Hematopoietic multipotent progenitor cell treated with erythropoietin and hydrocortisone succinate and interleukin-3 and kit ligand, for 8 days (in vitro differentiated cells): ENCODE measurements around the gene KCNA5.

ENCODE experiments used
- DNase-seq: peaks from one replicate; pipeline ENCODE4 v3.0.0-alpha.2; 2015

Gene KCNA5

DNA sequence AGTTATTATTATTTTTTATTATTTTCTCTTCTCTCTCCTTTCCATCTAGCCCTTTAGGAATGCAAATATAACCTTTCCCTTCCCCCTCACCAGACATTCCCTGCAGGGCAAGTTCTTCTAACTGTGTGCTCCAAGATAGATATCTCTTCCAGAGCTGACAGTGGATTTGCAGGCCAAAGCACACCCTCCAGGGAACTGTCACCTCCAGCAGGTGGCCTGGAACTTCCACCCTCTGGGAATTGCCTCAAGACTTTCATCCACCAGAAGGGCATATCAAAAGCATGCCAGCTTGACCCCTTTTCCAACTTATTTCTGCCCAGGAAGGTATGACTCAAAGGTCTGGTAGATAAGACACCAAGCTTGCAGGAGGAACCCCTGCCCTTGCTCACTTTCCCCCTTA is 13.6 kb upstream of the KCNA5 start:
- no peak for DNase-seq

DNA sequence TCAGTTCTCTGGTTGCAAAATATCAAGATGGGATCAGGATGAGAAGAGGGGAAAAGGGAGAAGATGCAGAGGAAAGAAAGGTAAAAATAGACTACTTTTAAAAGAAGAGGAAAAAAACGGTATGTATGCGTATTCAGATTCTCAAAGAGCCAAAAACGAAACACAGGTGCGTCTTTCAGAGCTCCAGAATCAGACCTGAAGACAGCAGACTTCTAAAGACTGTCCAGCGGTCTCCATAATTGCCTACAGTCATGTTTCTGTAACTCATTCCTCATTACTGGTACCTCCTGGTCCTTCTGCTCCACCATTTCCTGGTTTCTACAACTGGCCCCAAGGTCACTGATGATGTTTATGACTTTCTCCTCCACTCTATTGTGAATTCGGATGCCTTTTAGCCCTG is 12.4 kb upstream of the KCNA5 start:
- DNase-seq = no peak

DNA sequence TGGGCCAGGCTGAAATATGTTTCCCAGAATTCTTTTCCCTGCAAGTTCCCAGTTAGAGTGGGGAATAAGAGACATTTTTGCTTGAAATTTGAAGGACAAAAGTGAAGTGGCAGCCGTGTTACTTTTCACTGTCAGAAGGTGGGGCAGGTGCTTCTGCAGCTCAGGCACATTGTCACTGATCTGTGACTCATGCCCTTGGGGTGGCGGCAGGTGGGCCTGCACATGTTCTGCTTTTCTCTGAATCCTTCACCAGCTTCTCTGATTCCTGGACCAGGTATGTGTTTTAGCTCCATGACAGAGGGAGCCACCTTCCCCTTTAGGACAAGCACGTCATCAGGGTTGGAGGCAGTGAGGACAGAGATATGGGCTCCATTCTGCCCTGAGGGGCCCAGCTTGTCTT is 11.7 kb upstream of the KCNA5 start:
- no peak for DNase-seq

DNA sequence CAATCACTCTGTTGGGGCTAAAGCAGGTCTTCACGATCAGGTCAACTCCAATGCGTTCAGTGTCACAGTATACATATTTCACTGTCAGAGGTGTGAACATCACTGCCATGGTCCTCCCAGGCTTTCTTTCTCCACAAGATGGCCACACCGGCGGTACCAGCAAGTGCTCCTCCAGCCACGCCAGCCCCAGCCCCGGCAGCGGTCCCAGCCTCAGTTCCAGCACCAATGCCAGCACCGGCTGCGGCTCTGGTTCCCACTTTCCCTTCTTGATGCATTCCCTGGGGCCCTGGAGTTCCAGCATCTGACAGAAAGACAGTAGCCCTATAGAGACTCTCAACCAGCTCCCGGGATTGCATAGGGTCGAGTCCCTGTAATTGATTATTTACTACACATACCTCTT is 10.9 kb upstream of the KCNA5 start:
- DNase-seq = no peak

DNA sequence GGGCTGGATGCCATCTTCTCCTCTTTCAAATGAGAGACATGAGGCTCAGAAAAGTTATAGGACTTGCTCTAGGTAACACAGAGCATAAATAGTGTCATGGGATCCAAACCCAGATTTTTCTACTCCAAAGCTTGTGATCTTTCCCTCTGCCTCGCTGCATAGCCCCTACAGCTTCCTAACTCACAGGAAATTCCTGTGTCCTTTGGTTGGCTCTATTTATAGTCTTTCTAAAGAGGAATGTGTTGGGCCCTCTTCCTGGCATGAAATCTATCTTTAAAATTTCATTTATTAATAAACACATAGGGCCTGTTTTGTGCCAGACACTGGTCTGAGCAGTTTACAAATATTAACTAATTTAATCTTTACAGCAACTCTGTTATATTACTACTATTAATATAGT is 9.8 kb upstream of the KCNA5 start:
- DNase-seq = no peak

DNA sequence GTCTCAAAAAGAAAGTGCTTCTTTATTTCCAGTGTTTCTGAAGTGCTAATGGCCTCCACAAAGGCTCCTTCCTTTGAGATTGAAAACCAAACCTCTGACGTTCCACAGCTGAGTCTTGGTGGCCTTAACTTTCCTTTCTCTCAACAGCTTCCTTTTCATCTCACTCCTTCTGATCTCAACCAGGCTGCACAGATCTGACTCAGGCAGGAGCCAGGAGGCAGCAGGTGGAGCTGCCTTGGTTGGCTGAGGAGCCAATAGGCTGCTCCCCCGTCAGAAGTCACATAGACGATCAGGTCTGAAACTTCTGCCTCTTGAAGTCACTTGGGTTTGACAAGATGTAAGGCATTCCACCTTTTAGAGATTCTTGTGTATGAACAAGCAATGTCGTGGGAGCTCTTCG is 9.1 kb upstream of the KCNA5 start:
- no peak for DNase-seq

DNA sequence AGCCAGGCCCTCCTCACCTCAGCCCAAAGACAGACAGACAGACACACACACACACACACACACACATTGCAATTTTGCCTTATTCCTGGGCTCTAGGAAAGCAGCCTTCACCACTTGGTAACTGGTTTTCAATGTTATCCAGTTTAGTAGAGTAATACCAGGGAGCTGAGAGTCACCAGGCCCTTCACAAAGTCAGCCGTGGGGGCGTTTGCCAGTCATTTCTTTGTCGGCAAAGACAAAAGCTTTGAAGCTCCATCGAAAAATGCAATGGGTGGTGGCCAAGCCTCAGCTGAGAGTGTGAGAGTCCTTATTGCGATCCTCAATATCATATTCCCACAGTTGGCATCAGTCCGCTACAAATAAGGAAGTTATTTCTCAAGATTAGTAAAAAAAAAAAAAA is 8.1 kb upstream of the KCNA5 start:
- no peak for DNase-seq

DNA sequence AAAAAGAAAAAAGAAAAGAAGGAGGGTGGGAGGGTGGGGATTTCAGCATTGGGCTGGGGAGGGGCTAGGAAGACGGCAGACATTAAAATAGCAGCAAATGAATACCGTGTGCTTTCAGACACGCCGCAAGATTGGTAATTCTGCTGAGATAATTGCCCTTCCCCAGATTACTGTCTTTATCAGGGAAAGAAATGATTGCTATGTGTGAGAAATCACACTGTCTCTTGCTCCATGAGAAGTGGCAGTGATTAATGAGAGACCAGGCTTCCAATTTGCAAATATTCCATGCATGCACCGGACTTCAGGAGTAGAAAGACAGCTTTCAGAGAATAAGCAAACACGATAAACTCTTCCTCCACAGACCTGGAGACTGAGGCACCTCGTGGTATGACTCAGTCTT is 7.6 kb upstream of the KCNA5 start:
- no peak for DNase-seq

DNA sequence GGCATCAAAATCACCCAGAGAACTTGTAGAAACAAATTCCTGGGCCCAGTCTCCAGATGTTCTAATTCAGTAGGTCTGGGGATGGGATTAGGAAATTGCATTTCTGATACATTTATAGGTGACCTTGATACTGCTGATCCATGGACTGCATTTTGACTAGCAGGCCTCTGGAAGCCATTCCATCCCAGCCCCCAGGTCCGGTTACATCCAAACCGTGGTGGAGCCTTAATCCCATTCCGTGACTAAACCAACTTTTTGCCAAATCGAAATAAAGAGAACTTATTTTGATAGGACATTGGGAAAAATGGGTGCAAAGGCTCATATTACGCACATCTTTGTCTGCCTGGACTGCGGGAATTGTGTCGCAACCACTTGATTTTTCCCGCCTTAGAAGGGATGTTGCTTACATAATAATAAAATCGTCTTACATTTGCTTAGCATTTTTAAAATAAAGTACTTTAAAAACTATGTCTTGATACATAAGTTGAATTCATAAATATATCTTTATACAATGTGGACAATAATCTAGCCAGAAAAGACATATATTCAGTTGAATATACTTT is 5.8 kb upstream of the KCNA5 start:
- no peak for DNase-seq

DNA sequence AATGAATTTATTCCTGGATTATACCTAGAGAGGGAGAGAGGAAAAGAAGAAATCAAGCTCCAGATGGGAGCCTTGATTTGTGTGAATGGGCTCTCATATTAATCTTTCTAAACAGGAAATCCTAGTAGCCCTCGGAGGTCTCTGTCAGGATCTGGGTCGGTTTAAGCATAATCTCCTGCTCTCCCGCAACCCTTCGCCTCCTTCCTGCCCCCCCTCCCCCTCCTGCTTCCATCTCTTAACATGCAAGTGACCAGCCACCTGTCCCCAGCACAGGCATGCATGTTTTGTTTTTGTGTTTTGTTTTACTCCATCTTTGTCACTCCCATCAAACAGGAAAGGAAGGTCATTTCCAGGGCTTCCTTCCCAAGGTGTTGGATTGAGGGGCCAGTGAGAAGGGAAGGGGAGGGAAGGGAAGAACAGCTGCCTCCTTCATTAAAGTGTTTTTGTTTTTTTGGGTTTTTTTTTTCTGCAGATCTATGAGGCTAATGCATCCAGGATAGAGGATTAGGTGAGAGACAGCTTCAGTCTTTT is 4.8 kb upstream of the KCNA5 start:
- DNase-seq = no peak

DNA sequence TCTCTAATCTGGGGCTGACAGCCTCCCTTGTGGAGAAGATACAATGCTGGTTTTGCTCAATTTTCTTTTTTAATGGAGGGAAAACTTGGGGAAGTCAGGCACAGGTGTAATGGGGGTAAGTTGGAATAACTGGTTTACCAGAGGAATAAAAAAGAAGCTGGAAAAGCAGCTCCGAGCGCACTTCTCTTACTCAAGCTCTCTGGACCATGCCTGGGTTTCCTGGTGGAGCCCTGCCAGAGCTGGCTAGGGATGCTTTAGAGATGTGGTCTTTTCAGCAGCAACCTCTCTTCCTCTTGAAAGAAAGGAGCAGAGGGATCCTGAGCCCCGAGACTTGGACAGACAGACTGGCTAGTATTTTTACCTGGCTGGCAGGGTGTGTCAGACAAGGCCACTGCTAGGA is 3.9 kb upstream of the KCNA5 start:
- no peak for DNase-seq

DNA sequence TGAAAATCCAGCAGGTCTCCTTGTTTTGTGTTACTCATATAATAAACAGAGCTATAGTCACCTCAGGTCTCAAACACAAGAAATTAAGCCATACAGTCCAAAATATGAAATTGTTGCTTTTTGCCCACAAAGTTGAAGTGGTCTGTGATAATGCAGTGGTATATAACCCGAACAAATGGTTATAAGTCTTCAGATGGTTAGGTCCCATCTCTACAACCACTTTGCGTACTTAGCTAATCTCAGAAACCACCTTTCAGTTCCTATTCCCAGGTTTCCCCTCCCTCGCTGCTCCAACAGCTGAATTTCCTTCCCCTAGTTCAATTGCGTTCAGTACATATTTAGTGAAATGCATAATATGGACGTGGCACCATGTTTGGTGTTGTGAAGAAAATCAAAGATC is 3.3 kb upstream of the KCNA5 start:
- DNase-seq = no peak

DNA sequence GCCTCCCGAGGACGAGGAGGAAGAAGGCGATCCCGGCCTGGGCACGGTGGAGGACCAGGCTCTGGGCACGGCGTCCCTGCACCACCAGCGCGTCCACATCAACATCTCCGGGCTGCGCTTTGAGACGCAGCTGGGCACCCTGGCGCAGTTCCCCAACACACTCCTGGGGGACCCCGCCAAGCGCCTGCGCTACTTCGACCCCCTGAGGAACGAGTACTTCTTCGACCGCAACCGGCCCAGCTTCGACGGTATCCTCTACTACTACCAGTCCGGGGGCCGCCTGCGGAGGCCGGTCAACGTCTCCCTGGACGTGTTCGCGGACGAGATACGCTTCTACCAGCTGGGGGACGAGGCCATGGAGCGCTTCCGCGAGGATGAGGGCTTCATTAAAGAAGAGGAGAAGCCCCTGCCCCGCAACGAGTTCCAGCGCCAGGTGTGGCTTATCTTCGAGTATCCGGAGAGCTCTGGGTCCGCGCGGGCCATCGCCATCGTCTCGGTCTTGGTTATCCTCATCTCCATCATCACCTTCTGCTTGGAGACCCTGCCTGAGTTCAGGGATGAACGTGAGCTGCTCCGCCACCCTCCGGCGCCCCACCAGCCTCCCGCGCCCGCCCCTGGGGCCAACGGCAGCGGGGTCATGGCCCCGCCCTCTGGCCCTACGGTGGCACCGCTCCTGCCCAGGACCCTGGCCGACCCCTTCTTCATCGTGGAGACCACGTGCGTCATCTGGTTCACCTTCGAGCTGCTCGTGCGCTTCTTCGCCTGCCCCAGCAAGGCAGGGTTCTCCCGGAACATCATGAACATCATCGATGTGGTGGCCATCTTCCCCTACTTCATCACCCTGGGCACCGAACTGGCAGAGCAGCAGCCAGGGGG is 979 bp downstream of the KCNA5 start:
- no peak for DNase-seq

DNA sequence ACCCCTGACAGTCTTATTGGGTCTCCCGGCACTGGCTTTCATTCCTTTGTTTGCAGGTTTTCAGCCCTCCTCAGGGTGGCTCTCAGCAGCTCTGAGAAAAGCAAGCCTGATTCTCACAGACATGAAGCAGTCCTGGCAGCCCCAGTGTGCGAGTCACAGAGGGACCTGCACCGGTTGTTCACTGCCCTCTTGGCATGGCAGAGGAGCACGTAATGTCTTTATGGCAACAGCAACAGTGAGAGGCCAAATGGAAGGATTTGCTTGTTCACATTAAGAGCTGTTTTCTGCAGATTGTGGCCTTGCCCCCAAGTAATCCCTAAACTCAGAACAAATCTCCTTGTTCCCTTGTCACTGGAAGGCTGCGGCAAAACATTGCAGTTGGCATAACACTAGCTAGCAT is 3.4 kb downstream of the KCNA5 start:
- no peak for DNase-seq

DNA sequence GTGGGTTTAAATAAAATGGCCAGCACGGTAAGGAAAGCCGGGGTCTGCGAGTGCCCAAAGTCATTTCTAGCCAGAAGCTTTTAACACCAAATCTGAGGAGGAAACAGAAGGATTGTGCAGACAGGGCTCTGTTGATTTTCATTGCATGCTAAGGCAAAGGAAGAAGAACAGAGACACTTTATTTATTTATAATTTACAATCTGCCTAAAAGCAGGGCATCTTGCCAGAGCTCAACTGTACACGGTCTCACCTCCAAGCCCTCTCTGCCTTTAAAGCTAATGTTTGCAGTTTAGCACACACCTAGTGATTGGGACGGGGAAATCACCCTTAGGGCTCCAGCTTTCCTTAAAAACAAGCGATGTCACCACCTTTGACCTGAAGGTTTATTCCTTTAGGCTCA is 4.0 kb downstream of the KCNA5 start:
- no peak for DNase-seq

DNA sequence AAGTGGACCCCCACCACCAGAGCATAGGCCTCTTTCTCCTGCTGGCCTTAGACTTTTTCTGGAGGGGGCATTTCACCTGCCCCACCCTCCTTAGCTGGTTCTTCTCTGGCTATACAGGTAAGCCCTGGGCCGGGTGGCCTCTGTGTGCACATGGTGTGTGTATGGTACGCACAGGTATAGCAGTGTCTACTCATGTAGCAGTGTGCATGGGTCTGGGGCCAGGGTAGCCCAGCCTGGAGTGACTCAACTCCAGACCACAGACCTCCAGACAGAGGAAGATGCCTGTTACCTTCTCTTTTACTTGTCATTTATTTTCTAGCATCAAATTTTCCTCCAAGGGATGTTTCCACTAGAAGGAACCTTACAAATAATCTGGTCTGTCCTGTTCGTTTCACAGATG is 6.9 kb downstream of the KCNA5 start:
- no peak for DNase-seq

DNA sequence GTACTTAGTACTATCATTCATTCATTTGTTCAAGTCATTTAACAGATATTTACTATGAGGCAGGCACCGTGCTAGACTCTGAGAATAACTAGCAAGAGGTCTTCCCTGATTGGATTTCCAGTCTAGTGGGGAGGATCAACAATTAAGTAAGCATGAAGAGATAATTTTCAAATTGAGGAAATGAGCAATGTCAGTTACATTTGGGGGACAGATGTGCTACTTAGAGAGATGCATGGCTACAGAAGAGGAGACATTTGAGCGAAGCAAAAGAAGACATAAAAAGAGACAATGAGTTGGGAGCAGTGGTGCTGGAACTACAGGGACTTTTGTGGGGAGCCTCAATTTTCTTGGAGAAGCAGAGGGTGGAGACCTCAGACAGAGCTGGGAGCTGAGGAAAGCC is 7.7 kb downstream of the KCNA5 start:
- no peak for DNase-seq

DNA sequence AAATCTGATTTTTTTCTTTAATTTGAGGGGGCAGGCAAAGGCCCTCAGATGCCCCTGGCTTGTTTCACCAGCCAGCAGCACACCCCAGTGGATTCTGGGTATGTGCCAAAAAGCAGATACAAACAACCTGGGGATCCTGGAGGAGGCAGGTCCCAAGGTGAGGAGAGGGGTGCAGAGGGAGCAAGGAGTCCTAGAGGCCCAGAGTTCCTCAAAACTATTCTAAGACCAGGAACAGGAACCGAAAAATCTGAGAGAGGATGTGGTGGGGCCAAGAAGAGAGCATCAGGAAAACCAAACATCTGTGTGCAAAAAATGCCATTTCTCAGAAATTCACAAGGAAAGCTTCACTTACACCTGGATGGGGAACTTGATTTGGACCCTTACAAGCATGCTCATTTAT is 8.2 kb downstream of the KCNA5 start:
- no peak for DNase-seq

DNA sequence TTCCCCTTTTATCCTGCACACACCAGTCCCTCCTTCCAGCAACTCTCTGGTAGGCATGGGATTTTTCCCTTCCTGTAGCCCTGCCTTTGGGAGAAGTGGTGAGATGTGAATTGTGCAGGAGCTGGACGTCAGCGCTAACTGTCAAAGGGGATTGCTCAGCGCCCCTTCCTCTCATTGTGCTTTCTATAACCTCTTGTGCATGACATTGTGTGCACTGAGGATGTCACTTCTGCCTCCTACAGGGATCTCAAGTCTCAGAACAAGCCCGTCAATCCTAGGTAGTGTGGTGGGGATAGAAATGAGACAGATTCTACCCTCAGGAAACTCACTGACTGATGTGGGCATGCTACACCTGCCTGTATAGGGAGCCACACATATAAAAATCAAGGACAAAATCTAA is 8.7 kb downstream of the KCNA5 start:
- DNase-seq = no peak

DNA sequence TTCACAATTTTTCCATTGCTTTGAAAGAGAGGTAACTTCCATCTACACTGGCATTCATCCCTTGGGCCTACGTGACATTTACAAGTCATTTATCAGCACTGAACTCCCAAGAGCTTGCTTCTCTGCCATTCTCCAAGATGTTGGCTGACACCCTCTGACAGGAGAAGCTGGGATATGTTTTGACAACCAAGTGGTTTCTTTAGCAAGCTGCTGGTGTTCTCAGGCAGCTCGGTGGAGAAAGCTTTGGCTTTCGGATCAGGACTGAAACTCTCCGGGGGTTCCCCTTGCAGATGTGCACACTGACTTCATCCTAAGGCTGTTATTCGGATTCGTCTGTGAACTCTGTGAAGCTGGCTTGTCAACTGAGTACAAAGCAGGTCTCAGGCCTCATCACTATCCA is 15.7 kb downstream of the KCNA5 start:
- no peak for DNase-seq

DNA sequence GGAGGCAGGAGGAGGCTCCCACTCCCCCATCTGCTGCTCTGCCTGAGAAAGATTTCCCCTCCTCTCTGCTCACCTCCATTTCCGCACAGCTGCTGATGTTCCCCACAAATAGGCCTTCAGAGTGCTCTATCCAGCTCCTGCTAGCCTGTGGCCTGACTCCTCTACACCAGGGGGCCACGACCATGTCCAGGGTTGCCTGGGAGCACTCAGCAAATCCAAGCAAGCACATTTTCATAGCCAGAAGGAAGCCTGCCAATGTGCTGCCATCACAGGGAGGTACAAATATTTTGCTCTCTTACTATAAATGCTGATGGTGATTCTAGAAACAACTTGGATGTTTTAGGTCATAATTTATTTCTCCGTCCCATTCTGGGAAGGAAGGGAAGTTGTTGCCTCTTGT is 17.3 kb downstream of the KCNA5 start:
- no peak for DNase-seq

DNA sequence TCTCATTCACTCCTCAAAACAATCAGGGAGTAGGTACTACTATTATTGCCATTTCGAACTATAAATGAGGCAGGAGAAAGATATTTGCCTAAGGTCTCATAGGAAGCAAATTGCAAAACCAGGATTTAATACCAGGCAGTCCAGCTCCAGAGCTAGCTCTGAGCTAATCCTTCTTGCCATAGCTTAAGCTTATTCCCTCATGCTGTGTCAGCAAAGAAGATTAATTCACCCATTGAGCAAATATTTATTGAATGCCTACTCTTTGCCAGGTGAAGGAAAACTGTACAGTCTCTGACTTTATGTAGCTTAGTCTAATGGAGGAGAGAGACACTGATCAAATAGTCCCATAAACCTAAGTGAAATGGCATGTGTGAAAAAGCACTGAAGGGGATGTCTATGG is 19.5 kb downstream of the KCNA5 start:
- no peak for DNase-seq

DNA sequence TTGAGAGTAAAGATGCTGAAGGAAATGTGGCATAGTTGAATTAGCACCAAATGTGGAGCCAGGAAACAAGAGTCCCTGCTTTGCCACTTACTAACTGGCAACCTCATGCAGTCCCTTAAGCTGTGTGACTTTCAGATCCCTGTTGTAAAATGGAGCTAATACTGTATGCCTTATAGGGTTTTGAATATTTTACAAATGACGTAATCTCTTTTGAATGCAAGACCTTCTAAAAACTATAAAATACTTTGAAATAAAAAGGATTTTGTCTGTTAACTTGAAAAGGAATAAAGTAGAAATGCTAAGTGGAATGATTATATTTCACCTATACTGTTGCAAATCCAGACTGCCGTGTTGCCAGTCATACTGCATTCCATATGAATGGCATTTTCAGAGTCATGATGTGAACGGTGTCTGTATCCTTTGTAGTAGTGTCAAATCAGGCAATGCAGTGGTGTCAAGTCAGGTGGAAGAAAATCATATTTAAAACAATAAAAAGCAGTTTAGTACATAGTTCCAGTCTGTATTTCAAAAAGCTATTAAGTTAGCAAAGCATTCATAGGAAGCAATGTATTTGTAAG is 21.3 kb downstream of the KCNA5 start:
- no peak for DNase-seq

DNA sequence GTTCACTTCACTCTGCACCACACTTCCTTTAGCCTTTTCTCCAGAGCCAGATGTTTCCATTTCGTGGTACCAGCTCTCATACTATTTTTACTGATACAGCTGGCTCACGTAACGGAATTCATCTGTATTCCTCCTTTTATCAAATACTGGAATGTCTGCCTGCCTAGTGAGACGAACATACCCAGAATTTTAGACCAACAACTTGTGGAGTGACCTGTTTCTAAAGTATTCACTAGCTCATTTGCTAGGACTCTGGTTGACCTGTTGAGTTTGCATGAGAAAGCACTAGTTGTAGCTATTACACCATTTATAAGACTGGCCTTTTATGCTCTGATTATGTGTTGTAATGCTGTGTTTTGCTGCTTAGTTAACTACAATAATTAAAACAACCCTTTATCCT is 22.6 kb downstream of the KCNA5 start:
- DNase-seq = no peak

DNA sequence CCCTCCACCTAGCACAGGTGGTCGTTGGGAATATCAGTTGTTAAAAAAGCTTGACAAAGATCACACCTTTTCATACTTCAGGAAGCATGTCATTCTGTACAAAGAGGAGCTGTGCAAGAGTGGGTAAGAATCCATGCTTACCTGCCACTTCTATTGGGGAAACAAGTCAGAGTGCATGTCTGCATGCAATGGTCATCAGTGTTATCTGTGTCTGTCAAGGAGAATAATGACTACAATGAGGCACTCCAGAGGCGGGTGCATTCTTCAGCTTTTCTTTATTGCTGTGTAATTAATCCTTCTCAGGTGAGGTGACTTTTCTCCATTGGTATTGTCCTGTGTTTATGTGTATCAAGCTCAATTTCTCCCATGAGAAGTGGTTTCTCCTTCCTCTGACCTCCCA is 24.4 kb downstream of the KCNA5 start:
- no peak for DNase-seq
